SK-N-SH treated with all-trans-retinoic acid at 6 μM for 48 hours (cell line): Measurements from ENCODE around the gene DERA.
"Not testable (repeated sequence)": the region's sequence is repeated elsewhere in the genome, so short reads cannot be mapped to it uniquely, and the experiment has no call there.

ENCODE experiments used
- ATAC-seq: fragments of 200-7000 bp; cut with Tn5 transposase; 3 replicates; pipeline ENCODE4 v1.9.1; 2020; ENCODE audit warnings: mild to moderate bottlenecking, moderate library complexity
- ARNTL ChIP-seq: fragments of 450-650 bp; formaldehyde crosslinking; IDR thresholded peaks from 2 replicates; pipeline ENCODE4 v1.5.0; 2020; ENCODE audit warnings: low read depth, mild to moderate bottlenecking, moderate library complexity, borderline replicate concordance
- BACH2 ChIP-seq: fragments of 250-450 bp; sonication (Bioruptor Pico); IDR thresholded peaks from 2 replicates; pipeline ENCODE4 v1.9.0; 2021; ENCODE audit warnings: mild to moderate bottlenecking, borderline replicate concordance
- CREB5 ChIP-seq: fragments of 250-450 bp; sonication (Bioruptor Pico); IDR thresholded peaks from 2 replicates; pipeline ENCODE4 v1.5.1; 2020; ENCODE audit warnings: low read depth, mild to moderate bottlenecking, moderate library complexity
- CSDC2 ChIP-seq: fragments of 250-450 bp; sonication (Bioruptor Pico); IDR thresholded peaks from 2 replicates; pipeline ENCODE4 v1.5.0; 2020; ENCODE audit warnings: mild to moderate bottlenecking, moderate library complexity
- CSRNP3 ChIP-seq: fragments of 250-450 bp; sonication (Bioruptor Pico); IDR thresholded peaks from 2 replicates; pipeline ENCODE4 v1.5.1; 2021; ENCODE audit warnings: mild to moderate bottlenecking, moderate library complexity
- ESRRG ChIP-seq: fragments of 250-450 bp; sonication (Bioruptor Pico); IDR thresholded peaks from 2 replicates; pipeline ENCODE4 v1.6.1; 2021; ENCODE audit warnings: mild to moderate bottlenecking
- GLIS3 ChIP-seq: fragments of 250-450 bp; sonication (Bioruptor Pico); IDR thresholded peaks from 2 replicates; pipeline ENCODE4 v1.5.0; 2020; ENCODE audit warnings: mild to moderate bottlenecking, moderate library complexity
- ISL1 ChIP-seq: fragments of 250-450 bp; sonication (Bioruptor Pico); IDR thresholded peaks from 2 replicates; pipeline ENCODE4 v2.1.2; 2022; ENCODE audit warnings: mild to moderate bottlenecking, moderate library complexity
- OSR1 ChIP-seq: fragments of 250-450 bp; sonication (Bioruptor Pico); IDR thresholded peaks from 2 replicates; pipeline ENCODE4 v1.8.0; 2022; ENCODE audit warnings: moderate library complexity, mild to moderate bottlenecking, inconsistent platforms
- POU6F1 ChIP-seq: fragments of 250-450 bp; sonication (Bioruptor Pico); IDR thresholded peaks from 2 replicates; pipeline ENCODE4 v1.8.0; 2021; ENCODE audit warnings: low read depth, mild to moderate bottlenecking, moderate library complexity, borderline replicate concordance
- PPARA ChIP-seq: fragments of 250-450 bp; sonication (Bioruptor Pico); IDR thresholded peaks from 2 replicates; pipeline ENCODE4 v1.5.0; 2020; ENCODE audit warnings: mild to moderate bottlenecking, borderline replicate concordance
- RARB ChIP-seq: fragments of 250-450 bp; sonication (Bioruptor Pico); IDR thresholded peaks from 2 replicates; pipeline ENCODE4 v1.8.0; 2021; ENCODE audit warnings: mild to moderate bottlenecking, moderate library complexity
- TCF4 ChIP-seq: fragments of 250-450 bp; sonication (Bioruptor Pico); IDR thresholded peaks from 2 replicates; pipeline ENCODE4 v1.8.0; 2021; ENCODE audit warnings: mild to moderate bottlenecking, moderate library complexity, borderline replicate concordance
- TSHZ2 ChIP-seq: fragments of 250-450 bp; sonication (Bioruptor Pico); IDR thresholded peaks from 2 replicates; pipeline ENCODE4 v1.5.0; 2020; ENCODE audit warnings: mild to moderate bottlenecking, moderate library complexity
- ZC3H10 ChIP-seq: fragments of 250-450 bp; sonication (Bioruptor Pico); IDR thresholded peaks from 2 replicates; pipeline ENCODE4 v1.5.1; 2021; ENCODE audit warnings: mild to moderate bottlenecking, moderate library complexity
- ZFP3 ChIP-seq: fragments of 250-450 bp; sonication (Bioruptor Pico); IDR thresholded peaks from 2 replicates; pipeline ENCODE4 v1.5.0; 2020; ENCODE audit warnings: mild to moderate bottlenecking, moderate library complexity
- ZFP30 ChIP-seq: fragments of 450-650 bp; formaldehyde crosslinking; IDR thresholded peaks from 2 replicates; pipeline ENCODE4 v1.5.0; 2022; ENCODE audit warnings: mild to moderate bottlenecking, moderate library complexity
- ZNF565 ChIP-seq: fragments of 450-650 bp; formaldehyde crosslinking; conservative IDR thresholded peaks from 2 replicates; pipeline ENCODE4 v1.5.0; 2020; ENCODE audit warnings: low read depth, mild to moderate bottlenecking, moderate library complexity
- ZNF70 ChIP-seq: fragments of 450-650 bp; formaldehyde crosslinking; IDR thresholded peaks from 2 replicates; pipeline ENCODE4 v1.5.0; 2020; ENCODE audit warnings: mild to moderate bottlenecking, moderate library complexity
- ZNF8 ChIP-seq: fragments of 450-650 bp; formaldehyde crosslinking; IDR thresholded peaks from 2 replicates; pipeline ENCODE4 v1.5.0; 2020; ENCODE audit warnings: mild to moderate bottlenecking, moderate library complexity

DERA gene

GRCh38 chr12:15868186-15868585 lies 42.9 kb upstream of the DERA start (continued):
- TF ChIP-seq POU6F1 = no peak
- no peak for TF ChIP-seq ZNF8 (CRISPR knock-in tag)
- no peak for TF ChIP-seq ZFP30
- TF ChIP-seq, all 23 proteins: peak for 0

GRCh38 chr12:15873556-15873955 lies 37.6 kb upstream of the DERA start:
- no peak for TF ChIP-seq RARB
- no peak for TF ChIP-seq GLIS3
- TF ChIP-seq ARNTL (CRISPR knock-in tag) = no peak
- no peak for TF ChIP-seq PPARA (CRISPR knock-in tag)
- no peak for TF ChIP-seq BACH2 (CRISPR knock-in tag)
- TF ChIP-seq ZFP30 = no peak
- no peak for TF ChIP-seq CSRNP3 (CRISPR knock-in tag)
- TF ChIP-seq OSR1 (CRISPR knock-in tag) = no peak
- TF ChIP-seq POU6F1 = no peak
- no peak for TF ChIP-seq ZC3H10
- ATAC-seq = no peak

GRCh38 chr12:15874556-15875145 lies 36.5 kb upstream of the DERA start:
- not testable (repeated sequence) for ATAC-seq

GRCh38 chr12:15875863-15876262 lies 35.3 kb upstream of the DERA start:
- TF ChIP-seq ZFP30 (no peak), ZFP3 (CRISPR knock-in tag) (no peak), ZNF565 (no peak), POU6F1 (no peak), ARNTL (CRISPR knock-in tag) (no peak), PPARA (CRISPR knock-in tag) (no peak), BACH2 (CRISPR knock-in tag) (no peak), CSDC2 (CRISPR knock-in tag) (no peak), CSRNP3 (CRISPR knock-in tag) (no peak)
- ATAC-seq = no peak

GRCh38 chr12:15879413-15879812 lies 31.7 kb upstream of the DERA start:
- no peak for ATAC-seq
- no peak for TF ChIP-seq PPARA (CRISPR knock-in tag)
- TF ChIP-seq ZNF8 (CRISPR knock-in tag) = no peak
- no peak for TF ChIP-seq ARNTL (CRISPR knock-in tag)
- no peak for TF ChIP-seq POU6F1
- no peak for TF ChIP-seq TSHZ2 (CRISPR knock-in tag)
- no peak for TF ChIP-seq TCF4 (CRISPR knock-in tag)
- TF ChIP-seq ISL1 = no peak
- TF ChIP-seq CREB5 = no peak
- no peak for TF ChIP-seq ZNF70
- TF ChIP-seq BACH2 (CRISPR knock-in tag) = no peak
- no peak for TF ChIP-seq ESRRG (CRISPR knock-in tag)
- no peak for TF ChIP-seq OSR1 (CRISPR knock-in tag)
